T-helper 1 cell treated with Interleukin-12 subunit alpha and Interleukin-12 subunit beta and Interleukin-4 antibody, amounts not matched to agents 30 μg/mL and 1 μg/mL, for 36 hours (primary cell): Measurements from ENCODE around the gene RYR2.

Experiments
- H3K27ac Mint-ChIP-seq: one replicate; pipeline ENCODE4 v1.8.0; 2021; ENCODE audit warnings: mild to moderate bottlenecking, mixed read lengths
- H3K27me3 Mint-ChIP-seq: one replicate; pipeline ENCODE4 v1.8.0; 2021; ENCODE audit warnings: low read depth, mixed read lengths
- H3K36me3 Mint-ChIP-seq: one replicate; pipeline ENCODE4 v1.8.0; 2021; ENCODE audit warnings: low read depth, mixed read lengths
- H3K4me1 Mint-ChIP-seq: one replicate; pipeline ENCODE4 v1.8.0; 2021; ENCODE audit warnings: low read depth, mixed read lengths
- H3K4me3 Mint-ChIP-seq: one replicate; pipeline ENCODE4 v1.8.0; 2021; ENCODE audit warnings: mild to moderate bottlenecking, moderate library complexity, mixed read lengths
- H3K9me3 Mint-ChIP-seq: one replicate; pipeline ENCODE4 v1.8.0; 2021; ENCODE audit warnings: mixed read lengths

RYR2 gene

DNA sequence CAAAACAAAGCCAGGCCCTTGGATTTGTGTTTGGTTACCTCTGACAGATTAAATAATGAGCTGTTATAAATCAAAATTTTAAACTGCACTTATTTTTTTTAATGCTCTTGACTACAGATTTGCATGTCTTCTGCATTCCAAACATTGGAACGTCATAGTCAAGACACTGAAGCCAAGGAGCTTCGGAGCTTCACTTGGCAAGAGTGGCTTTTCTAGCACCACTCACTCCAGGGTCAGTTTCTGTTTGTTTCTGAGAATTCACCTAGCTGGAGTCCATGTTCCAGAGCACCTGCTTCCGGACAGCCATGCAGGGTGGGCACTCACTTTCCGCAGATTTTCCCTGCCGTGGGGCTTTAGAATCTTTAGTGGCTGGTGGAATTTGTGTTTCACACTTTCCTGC lies 645.8 kb downstream of the RYR2 start:
- no peaks in the 10 kb centered on the region for H3K27me3 Mint-ChIP-seq
- no peak overlapping the region for H3K4me3 Mint-ChIP-seq
- no peaks in the 10 kb centered on the region for H3K4me1 Mint-ChIP-seq
- no peaks in the 10 kb centered on the region for H3K36me3 Mint-ChIP-seq
- H3K9me3 Mint-ChIP-seq, result no peaks in the 10 kb centered on the region
- H3K27ac Mint-ChIP-seq, result no peak overlapping the region

- no peak overlapping the region for H3K27ac Mint-ChIP-seq
- H3K27me3 Mint-ChIP-seq, result no peaks in the 10 kb centered on the region
- no peaks in the 10 kb centered on the region for H3K9me3 Mint-ChIP-seq
- H3K36me3 Mint-ChIP-seq, result no peaks in the 10 kb centered on the region
- no peaks in the 10 kb centered on the region for H3K4me1 Mint-ChIP-seq
- H3K4me3 Mint-ChIP-seq, result no peak overlapping the region
Measured at GRCh38 chr1:237690656-237691055, 648.7 kb downstream of the RYR2 start.

DNA sequence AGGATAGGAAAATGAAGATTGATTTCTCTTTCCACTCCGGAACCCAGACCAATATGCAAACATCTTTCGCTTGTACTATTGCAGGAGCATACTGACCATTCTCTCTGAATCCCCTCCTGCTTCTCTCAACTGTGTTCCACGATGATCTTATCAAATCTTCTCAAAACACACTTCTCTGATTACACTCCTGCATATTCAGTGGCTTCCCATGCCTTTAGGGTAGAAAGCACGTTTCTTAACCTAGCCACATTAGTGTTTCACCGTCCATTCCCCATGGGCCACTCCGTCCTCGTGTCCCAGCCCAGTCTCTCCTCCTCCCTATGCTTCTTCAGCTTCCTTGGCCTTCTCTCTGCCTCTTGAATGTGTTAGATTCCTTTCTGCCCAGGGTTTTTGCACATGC lies 650.3 kb downstream of the RYR2 start:
- Mint-ChIP-seq H3K27ac (no peak overlapping the region), H3K4me1 (no peaks in the 10 kb centered on the region), H3K27me3 (no peaks in the 10 kb centered on the region), H3K36me3 (no peaks in the 10 kb centered on the region), H3K4me3 (no peak overlapping the region), H3K9me3 (no peaks in the 10 kb centered on the region)

- H3K27me3 Mint-ChIP-seq, result no peaks in the 10 kb centered on the region
- H3K4me1 Mint-ChIP-seq, result no peaks in the 10 kb centered on the region
- H3K9me3 Mint-ChIP-seq, result no peaks in the 10 kb centered on the region
- no peak overlapping the region for H3K4me3 Mint-ChIP-seq
- H3K36me3 Mint-ChIP-seq, result no peaks in the 10 kb centered on the region
- H3K27ac Mint-ChIP-seq, result no peak overlapping the region
Measured at GRCh38 chr1:237695878-237696277, 653.9 kb downstream of the RYR2 start.

DNA sequence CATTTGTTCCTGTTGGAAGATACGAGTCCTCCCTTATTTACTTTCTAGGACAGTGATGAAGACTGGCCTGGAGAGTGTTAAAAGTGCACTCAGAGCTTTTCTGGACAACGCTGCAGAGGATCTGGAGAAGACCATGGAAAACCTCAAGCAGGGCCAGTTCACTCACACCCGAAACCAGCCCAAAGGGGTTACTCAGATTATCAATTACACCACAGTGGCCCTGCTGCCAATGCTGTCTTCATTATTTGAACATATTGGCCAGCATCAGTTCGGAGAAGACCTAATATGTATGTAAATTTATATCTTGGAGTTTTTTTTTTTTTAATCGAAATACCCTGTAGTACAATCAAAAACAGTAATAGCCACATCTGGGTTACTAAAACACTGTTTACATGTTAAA lies 658.2 kb downstream of the RYR2 start:
- Mint-ChIP-seq H3K27me3 (no peaks in the 10 kb centered on the region), H3K27ac (no peak overlapping the region), H3K9me3 (no peaks in the 10 kb centered on the region), H3K4me3 (no peak overlapping the region), H3K4me1 (no peaks in the 10 kb centered on the region), H3K36me3 (no peaks in the 10 kb centered on the region)

DNA sequence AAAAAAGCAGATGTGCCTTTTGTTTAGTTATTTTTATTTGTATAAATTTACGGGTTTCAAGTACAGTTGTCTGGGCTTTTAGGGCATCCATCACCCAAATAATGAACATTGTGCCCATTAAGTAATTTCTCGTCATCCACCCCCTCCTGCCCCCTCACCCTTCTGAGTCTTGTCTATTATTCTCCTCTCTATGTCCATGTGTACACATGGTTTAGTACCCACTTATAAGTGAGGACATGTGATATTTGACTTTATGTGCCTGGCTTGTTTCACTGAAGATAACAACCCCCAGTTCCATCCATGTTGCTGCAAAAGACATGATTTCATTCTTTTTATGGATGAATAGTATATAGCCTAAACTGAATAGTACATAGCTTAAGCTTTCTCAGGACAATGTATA lies 659.5 kb downstream of the RYR2 start:
- Mint-ChIP-seq H3K36me3 (no peaks in the 10 kb centered on the region), H3K27me3 (no peaks in the 10 kb centered on the region), H3K4me1 (no peaks in the 10 kb centered on the region), H3K27ac (no peak overlapping the region), H3K4me3 (no peak overlapping the region), H3K9me3 (no peaks in the 10 kb centered on the region)

- Mint-ChIP-seq H3K36me3 (no peaks in the 10 kb centered on the region), H3K27ac (no peak overlapping the region), H3K9me3 (no peaks in the 10 kb centered on the region), H3K4me3 (no peak overlapping the region), H3K4me1 (no peaks in the 10 kb centered on the region), H3K27me3 (no peaks in the 10 kb centered on the region)
Measured at GRCh38 chr1:237702161-237702560, 660.2 kb downstream of the RYR2 start.

DNA sequence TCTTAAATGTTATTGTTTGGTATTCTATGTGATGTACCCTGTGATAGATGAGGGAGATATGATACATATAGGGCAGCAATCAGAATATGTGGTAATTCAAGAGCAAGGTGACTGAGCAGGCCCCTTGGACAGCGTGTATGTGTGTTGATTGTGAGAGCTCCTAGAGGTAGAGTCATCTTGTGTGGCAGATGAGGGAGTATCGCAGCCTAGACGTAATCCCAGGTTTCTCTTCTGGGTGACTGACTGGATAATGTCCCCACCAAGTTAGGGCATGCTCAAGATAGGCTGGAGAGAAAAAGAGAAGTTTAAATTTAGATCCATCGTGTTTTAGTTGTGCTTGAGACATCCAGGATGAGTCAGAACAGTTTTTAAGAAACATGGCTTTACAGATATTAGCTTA lies 663.5 kb downstream of the RYR2 start:
- Mint-ChIP-seq H3K9me3 (no peaks in the 10 kb centered on the region), H3K36me3 (no peaks in the 10 kb centered on the region), H3K4me1 (no peaks in the 10 kb centered on the region), H3K4me3 (no peak overlapping the region), H3K27ac (no peak overlapping the region), H3K27me3 (no peaks in the 10 kb centered on the region)

DNA sequence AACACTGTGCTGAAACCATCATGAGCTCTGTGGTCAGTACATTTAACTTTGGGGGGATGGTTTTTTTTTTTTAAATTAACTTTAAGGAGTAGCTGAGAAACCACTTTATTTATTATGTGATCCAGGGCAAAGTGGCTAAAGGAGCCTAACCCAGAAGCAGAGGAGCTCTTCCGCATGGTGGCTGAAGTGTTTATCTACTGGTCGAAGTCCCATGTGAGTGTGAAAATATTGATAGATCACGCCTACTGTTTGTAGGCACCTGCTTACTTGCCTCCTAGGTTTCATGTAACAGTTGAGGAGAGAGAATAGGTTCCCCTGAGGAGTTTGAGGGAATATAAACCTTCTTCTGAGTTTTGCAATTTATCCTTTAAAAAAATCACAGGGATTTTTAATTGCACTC lies 667.4 kb downstream of the RYR2 start:
- Mint-ChIP-seq H3K4me3 (no peak overlapping the region), H3K9me3 (no peaks in the 10 kb centered on the region), H3K36me3 (no peaks in the 10 kb centered on the region), H3K27ac (no peak overlapping the region), H3K27me3 (no peaks in the 10 kb centered on the region), H3K4me1 (no peaks in the 10 kb centered on the region)

- Mint-ChIP-seq H3K27ac (no peak overlapping the region), H3K36me3 (no peaks in the 10 kb centered on the region), H3K27me3 (no peaks in the 10 kb centered on the region), H3K4me1 (no peaks in the 10 kb centered on the region), H3K9me3 (no peaks in the 10 kb centered on the region), H3K4me3 (no peak overlapping the region)
Measured at GRCh38 chr1:237711281-237711680, 669.3 kb downstream of the RYR2 start.

GRCh38 chr1:237712082-237712481 lies 670.1 kb downstream of the RYR2 start:
- H3K36me3 Mint-ChIP-seq, result no peaks in the 10 kb centered on the region
- no peak overlapping the region for H3K4me3 Mint-ChIP-seq
- no peaks in the 10 kb centered on the region for H3K9me3 Mint-ChIP-seq
- H3K27me3 Mint-ChIP-seq, result no peaks in the 10 kb centered on the region
- H3K4me1 Mint-ChIP-seq, result no peaks in the 10 kb centered on the region
- H3K27ac Mint-ChIP-seq, result no peak overlapping the region

GRCh38 chr1:237712586-237713157 lies 670.7 kb downstream of the RYR2 start:
- Mint-ChIP-seq H3K9me3 (no peaks in the 10 kb centered on the region), H3K27me3 (no peaks in the 10 kb centered on the region), H3K27ac (no peak overlapping the region), H3K36me3 (no peaks in the 10 kb centered on the region), H3K4me1 (no peaks in the 10 kb centered on the region), H3K4me3 (no peak overlapping the region)

DNA sequence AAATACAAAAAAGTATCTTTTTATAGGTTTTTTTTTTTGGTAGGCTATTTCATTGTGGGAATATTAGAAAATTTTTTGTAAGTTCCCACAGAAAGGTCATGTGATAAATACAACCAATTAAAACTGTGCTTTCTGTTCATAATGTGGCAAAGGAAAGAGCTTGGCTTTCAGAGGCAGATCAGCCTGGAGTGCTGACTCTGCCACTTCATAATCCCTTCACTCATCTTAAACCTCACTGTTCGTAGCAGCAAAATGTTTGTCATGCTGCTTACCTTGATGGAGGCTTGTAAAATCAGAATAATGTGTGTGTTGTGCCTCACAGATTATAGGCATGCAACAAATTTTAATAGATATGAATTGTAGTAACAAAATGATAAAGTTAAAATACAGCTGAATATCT lies 671.9 kb downstream of the RYR2 start:
- Mint-ChIP-seq H3K4me3 (no peak overlapping the region), H3K27me3 (no peaks in the 10 kb centered on the region), H3K27ac (no peak overlapping the region), H3K4me1 (no peaks in the 10 kb centered on the region), H3K36me3 (no peaks in the 10 kb centered on the region), H3K9me3 (no peaks in the 10 kb centered on the region)

- Mint-ChIP-seq H3K9me3 (no peaks in the 10 kb centered on the region), H3K4me3 (no peak overlapping the region), H3K27ac (no peak overlapping the region), H3K36me3 (no peaks in the 10 kb centered on the region), H3K4me1 (no peaks in the 10 kb centered on the region), H3K27me3 (no peaks in the 10 kb centered on the region)
Measured at GRCh38 chr1:237717106-237717505, 675.1 kb downstream of the RYR2 start.

GRCh38 chr1:237730826-237731350 lies 688.9 kb downstream of the RYR2 start:
- Mint-ChIP-seq H3K4me3 (no peak overlapping the region), H3K27ac (no peak overlapping the region)

DNA sequence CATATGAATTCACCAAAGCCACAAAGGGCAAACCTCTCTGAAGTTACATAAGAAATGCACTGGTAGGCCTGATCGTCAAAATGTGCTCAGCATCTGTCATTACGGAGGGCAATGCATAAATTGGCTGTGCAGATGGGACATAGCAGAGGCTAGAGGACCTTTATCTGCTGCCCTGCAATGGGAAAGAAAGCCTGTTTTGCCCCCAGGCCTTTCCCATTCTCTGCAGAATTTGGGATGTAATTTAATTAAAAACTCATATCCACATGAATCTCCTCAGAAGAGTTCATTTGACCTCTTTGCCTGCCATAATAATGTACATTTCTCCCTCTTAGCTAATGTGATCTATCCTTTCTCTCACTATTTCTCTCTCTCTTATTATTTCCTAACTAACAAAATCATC lies 690.7 kb downstream of the RYR2 start:
- Mint-ChIP-seq H3K27ac (no peak overlapping the region), H3K9me3 (no peaks in the 10 kb centered on the region), H3K4me1 (peaks cover 7% of the 10 kb centered on the region), H3K27me3 (no peaks in the 10 kb centered on the region), H3K4me3 (no peak overlapping the region), H3K36me3 (no peaks in the 10 kb centered on the region)

More at GRCh38 chr1:237730826-237731350, 688.9 kb downstream of the RYR2 start:
- no peaks in the 10 kb centered on the region for H3K9me3 Mint-ChIP-seq
- H3K27me3 Mint-ChIP-seq, result no peaks in the 10 kb centered on the region
- no peaks in the 10 kb centered on the region for H3K36me3 Mint-ChIP-seq
- H3K4me1 Mint-ChIP-seq, result no peaks in the 10 kb centered on the region
